Neuronal stem cell (in vitro differentiated cells): ENCODE measurements around the gene PHOSPHO1.

ENCODE experiments used
- DNase-seq: peaks from one replicate; pipeline ENCODE4 v3.0.0-alpha.2; 2013; ENCODE audit warnings: low spot score
- H2AFZ ChIP-seq: one replicate; pipeline ENCODE4 v1.6.1; 2013; ENCODE audit warnings: mild to moderate bottlenecking, low read length, inconsistent platforms
- H2AK5ac ChIP-seq: 2 replicates; pipeline ENCODE4 v1.6.1; 2013; ENCODE audit warnings: low read depth, mild to moderate bottlenecking, inconsistent platforms, low read length, moderate library complexity, mixed read lengths
- H2BK120ac ChIP-seq: 2 replicates; pipeline ENCODE4 v1.6.1; 2013; ENCODE audit warnings: low read depth, mild to moderate bottlenecking, inconsistent platforms, low read length, moderate library complexity, mixed read lengths
- H2BK12ac ChIP-seq: one replicate; pipeline ENCODE4 v1.6.1; 2013; ENCODE audit warnings: low read length, inconsistent platforms
- H2BK15ac ChIP-seq: 2 replicates; pipeline ENCODE4 v1.6.1; 2013; ENCODE audit warnings: mild to moderate bottlenecking, low read length, inconsistent platforms, mixed read lengths
- H2BK5ac ChIP-seq: one replicate; pipeline ENCODE4 v1.6.1; 2013; ENCODE audit warnings: inconsistent platforms, mild to moderate bottlenecking, low read length, moderate library complexity
- H3K14ac ChIP-seq: one replicate; pipeline ENCODE4 v1.6.1; 2013; ENCODE audit warnings: low read length, inconsistent platforms
- H3K18ac ChIP-seq: 2 replicates; pipeline ENCODE4 v1.6.1; 2013; ENCODE audit warnings: low read length, inconsistent platforms
- H3K23ac ChIP-seq: 2 replicates; pipeline ENCODE4 v1.6.1; 2013; ENCODE audit warnings: low read depth, mild to moderate bottlenecking, mixed read lengths, low read length, inconsistent platforms; ENCODE audit not compliant: poor library complexity
- H3K27ac ChIP-seq: replicated peaks from 3 replicates; pipeline ENCODE4 v1.5.1; 2013; ENCODE audit warnings: low read length, inconsistent platforms
- H3K27me3 ChIP-seq, 3 experiments: 2 replicates each; pipeline ENCODE4 v1.6.1; 2013; ENCODE audit warnings: low read length in 3 of 3, mild to moderate bottlenecking in 2 of 3, inconsistent platforms in 1 of 3, low read depth in 1 of 3, mixed read lengths in 1 of 3, moderate library complexity in 1 of 3; ENCODE audit not compliant: control insufficient read depth in 3 of 3, insufficient read depth in 3 of 3
- H3K36me3 ChIP-seq, 2 donors: replicated peaks in 1 of 2; 2 replicates each; pipeline ENCODE4 v1.6.1; 2013; ENCODE audit warnings: low read length in 2 of 2; ENCODE audit not compliant: control insufficient read depth in 2 of 2, insufficient read depth in 2 of 2
- H3K4ac ChIP-seq: 2 replicates; pipeline ENCODE4 v1.6.1; 2013; ENCODE audit warnings: inconsistent platforms, mild to moderate bottlenecking, low read length, moderate library complexity
- H3K4me1 ChIP-seq, 2 donors: 1 replicate in 1 of 2; 2 replicates in 1 of 2; pipeline ENCODE4 v1.6.1; 2013; ENCODE audit warnings: low read length in 2 of 2, low read depth in 1 of 2; ENCODE audit not compliant: control insufficient read depth in 2 of 2, insufficient read depth in 1 of 2
- H3K4me2 ChIP-seq: one replicate; pipeline ENCODE4 v1.6.1; 2013; ENCODE audit warnings: mild to moderate bottlenecking, low read length, inconsistent platforms; ENCODE audit not compliant: insufficient read depth, poor library complexity, severe bottlenecking
- H3K4me3 ChIP-seq, 2 donors: 2 replicates each; pipeline ENCODE4 v1.5.1; 2013; ENCODE audit warnings: low read length in 2 of 2, mild to moderate bottlenecking in 2 of 2, inconsistent platforms in 1 of 2, moderate library complexity in 1 of 2
- H3K79me1 ChIP-seq: one replicate; pipeline ENCODE4 v1.6.1; 2013; ENCODE audit warnings: low read depth, mild to moderate bottlenecking, inconsistent platforms, low read length, moderate library complexity
- H3K9ac ChIP-seq: one replicate; pipeline ENCODE4 v1.6.1; 2013; ENCODE audit warnings: mild to moderate bottlenecking, low read depth, low read length, inconsistent platforms; ENCODE audit not compliant: poor library complexity
- H3K9me3 ChIP-seq, 2 donors: replicated peaks in 1 of 2; 2 replicates each; pipeline versions ENCODE3 to v1.6.1; 2013; ENCODE audit warnings: low read length in 2 of 2, mild to moderate bottlenecking in 2 of 2, inconsistent platforms in 1 of 2, low read depth in 1 of 2, mixed read lengths in 1 of 2, moderate library complexity in 1 of 2; ENCODE audit not compliant: control insufficient read depth in 2 of 2, insufficient read depth in 1 of 2
- H4K8ac ChIP-seq: one replicate; pipeline ENCODE4 v1.6.1; 2013; ENCODE audit warnings: low read depth, mild to moderate bottlenecking, inconsistent platforms, low read length, moderate library complexity
- H4K91ac ChIP-seq: one replicate; pipeline ENCODE4 v1.6.1; 2013; ENCODE audit warnings: low read length, low read depth, mild to moderate bottlenecking, inconsistent platforms; ENCODE audit not compliant: poor library complexity
- WGBS, 2 donors: extraction: QIAGEN DNeasy Blood & Tissue Kit; methylation state at CpG; one replicate each; pipeline ENCODE4 v1.1.7; 2013; ENCODE audit warnings: missing lambda C conversion rate in 2 of 2, mixed read lengths in 1 of 2; ENCODE audit not compliant: insufficient read length in 2 of 2, insufficient replicate concordance in 1 of 2; ENCODE audit errors: extremely low coverage in 2 of 2; 5-methylcytosine and 5-hydroxymethylcytosine counted together

Gene PHOSPHO1

GRCh38 chr17:49201481-49201927 is 29.1 kb downstream of the PHOSPHO1 start:
- H2BK12ac ChIP-seq: no peak overlapping the region
- no peak overlapping the region for H2BK120ac ChIP-seq
- no CpG with 5 or more reads among the region's 8 CpGs for WGBS, 2 donors
- H3K4me3 ChIP-seq: no peak overlapping the region
- no peaks in the 10 kb centered on the region for H3K36me3 ChIP-seq
- H3K4ac ChIP-seq: no peak overlapping the region
- DNase-seq: no peak
- no peaks in the 10 kb centered on the region for H3K79me1 ChIP-seq
- H2BK15ac ChIP-seq: no peak overlapping the region
- no peak overlapping the region for H2AK5ac ChIP-seq
- H3K23ac ChIP-seq: no peak overlapping the region
- no peak overlapping the region for H4K8ac ChIP-seq
- H3K9me3 ChIP-seq: no peaks in the 10 kb centered on the region
- no peaks in the 10 kb centered on the region for H3K4me1 ChIP-seq
- H3K4me2 ChIP-seq: no peak overlapping the region
- peaks cover 0 to 26% (median 0%) of the 10 kb centered on the region in 3 experiments for H3K27me3 ChIP-seq
- no peak overlapping the region for H3K18ac ChIP-seq
- H3K14ac ChIP-seq: no peak overlapping the region
- no peak overlapping the region for H4K91ac ChIP-seq
- no peak overlapping the region for H2AFZ ChIP-seq
- H3K27ac ChIP-seq: no peak overlapping the region
- no peak overlapping the region for H3K9ac ChIP-seq
- H2BK5ac ChIP-seq: no peak overlapping the region

GRCh38 chr17:49200423-49201083 is 30.0 kb downstream of the PHOSPHO1 start:
- no peak overlapping the region for H3K14ac ChIP-seq
- peak overlapping the region; percentile 68 for H2BK5ac ChIP-seq
- no peak overlapping the region for H3K4me3 ChIP-seq

GRCh38 chr17:49198211-49198610 is 32.4 kb downstream of the PHOSPHO1 start:
- no peak for DNase-seq
- Histone ChIP-seq H2BK120ac (no peak overlapping the region), H3K14ac (no peak overlapping the region), H3K23ac (no peak overlapping the region), H3K27me3 (peaks cover 0 to 5% (median 0%) of the 10 kb centered on the region in 3 experiments), H2BK5ac (no peak overlapping the region), H3K9me3 (no peaks in the 10 kb centered on the region), H2BK12ac (no peak overlapping the region), H3K4me3 (no peak overlapping the region), H3K4me1 (peaks cover 2% of the 10 kb centered on the region in 2 donors), H3K9ac (no peak overlapping the region), H4K8ac (no peak overlapping the region), H3K18ac (no peak overlapping the region), H2AK5ac (no peak overlapping the region), H3K4ac (no peak overlapping the region), H2BK15ac (no peak overlapping the region), H4K91ac (no peak overlapping the region), H3K36me3 (no peaks in the 10 kb centered on the region), H2AFZ (no peak overlapping the region), H3K4me2 (no peak overlapping the region), H3K79me1 (no peaks in the 10 kb centered on the region), H3K27ac (no peak overlapping the region)
- WGBS, 2 donors: no CpG with 5 or more reads among the region's 2 CpGs

More at GRCh38 chr17:49200423-49201083, 30.0 kb downstream of the PHOSPHO1 start:
- no peaks in the 10 kb centered on the region for H3K4me1 ChIP-seq
- no peak overlapping the region for H2AFZ ChIP-seq
- no peak overlapping the region for H3K4ac ChIP-seq
- no peak overlapping the region for H3K4me2 ChIP-seq
- no peak overlapping the region for H2BK15ac ChIP-seq
- H3K36me3 ChIP-seq: no peaks in the 10 kb centered on the region
- H3K79me1 ChIP-seq: no peaks in the 10 kb centered on the region
- H3K9ac ChIP-seq: no peak overlapping the region
- H3K27ac ChIP-seq: no peak overlapping the region
- H3K23ac ChIP-seq: no peak overlapping the region
- H4K91ac ChIP-seq: no peak overlapping the region
- no peak overlapping the region for H4K8ac ChIP-seq
- no peak overlapping the region for H3K18ac ChIP-seq
- peaks cover 0 to 18% (median 0%) of the 10 kb centered on the region in 3 experiments for H3K27me3 ChIP-seq
- H3K9me3 ChIP-seq: no peaks in the 10 kb centered on the region
- H2BK12ac ChIP-seq: no peak overlapping the region
- no peak overlapping the region for H2BK120ac ChIP-seq
- H2AK5ac ChIP-seq: no peak overlapping the region
- DNase-seq: no peak
- no CpG with 5 or more reads among the region's 13 CpGs for WGBS, 2 donors

GRCh38 chr17:49197346-49197998 is 33.1 kb downstream of the PHOSPHO1 start:
- Histone ChIP-seq H3K9ac (no peak overlapping the region), H2BK12ac (no peak overlapping the region), H2AK5ac (no peak overlapping the region), H3K79me1 (no peaks in the 10 kb centered on the region), H2BK120ac (no peak overlapping the region), H2AFZ (no peak overlapping the region), H4K91ac (no peak overlapping the region), H3K18ac (no peak overlapping the region), H3K27me3 (peaks cover 0 to under 1% (median 0%) of the 10 kb centered on the region in 3 experiments), H3K9me3 (no peaks in the 10 kb centered on the region), H2BK5ac (no peak overlapping the region), H2BK15ac (no peak overlapping the region), H3K4me1 (peaks cover 2% of the 10 kb centered on the region in 2 donors), H3K4me2 (no peak overlapping the region), H3K14ac (no peak overlapping the region), H3K4me3 (no peak overlapping the region), H3K23ac (no peak overlapping the region), H3K27ac (no peak overlapping the region), H4K8ac (no peak overlapping the region), H3K4ac (no peak overlapping the region), H3K36me3 (no peaks in the 10 kb centered on the region)
- no peak for DNase-seq
- WGBS, 2 donors: no CpG with 5 or more reads among the region's 5 CpGs
